SK-N-SH (cell line): Measurements from ENCODE around the gene OPHN1.

Experiments used
- ELF1 ChIP-seq: IDR thresholded peaks from 2 replicates; pipeline ENCODE4 v1.4.0; 2012
- EZH2phosphoT487 ChIP-seq: fragments of 200-600 bp; sonication (generic); IDR thresholded peaks from 2 replicates; pipeline ENCODE4 v1.6.1; 2017; ENCODE audit warnings: low read depth, mixed run types, mild to moderate bottlenecking, antibody characterized with exemption, moderate library complexity, borderline replicate concordance
- MEF2A ChIP-seq: IDR thresholded peaks from 2 replicates; pipeline ENCODE4 v1.4.0; 2012; ENCODE audit warnings: low read depth, borderline replicate concordance
- RCOR1 ChIP-seq: fragments of 150-350 bp; IDR thresholded peaks from 2 replicates; pipeline ENCODE4 v1.6.1; 2017; ENCODE audit warnings: antibody characterized with exemption, low read length
- RXRA ChIP-seq: IDR thresholded peaks from 2 replicates; pipeline ENCODE4 v1.4.0; 2012; ENCODE audit warnings: low read depth, mild to moderate bottlenecking, borderline replicate concordance
- TF ChIP-seq, protein P1 (sequence below): fragments of 200-600 bp; sonication (generic); IDR thresholded peaks from 2 replicates; pipeline ENCODE4 v1.6.1; 2017; ENCODE audit warnings: antibody characterized with exemption, mild to moderate bottlenecking, moderate library complexity
- TF ChIP-seq, protein P2 (sequence below): IDR thresholded peaks from 2 replicates; pipeline ENCODE4 v1.6.1; 2012; ENCODE audit warnings: mild to moderate bottlenecking, low read depth, low read length, moderate library complexity

DNA sequence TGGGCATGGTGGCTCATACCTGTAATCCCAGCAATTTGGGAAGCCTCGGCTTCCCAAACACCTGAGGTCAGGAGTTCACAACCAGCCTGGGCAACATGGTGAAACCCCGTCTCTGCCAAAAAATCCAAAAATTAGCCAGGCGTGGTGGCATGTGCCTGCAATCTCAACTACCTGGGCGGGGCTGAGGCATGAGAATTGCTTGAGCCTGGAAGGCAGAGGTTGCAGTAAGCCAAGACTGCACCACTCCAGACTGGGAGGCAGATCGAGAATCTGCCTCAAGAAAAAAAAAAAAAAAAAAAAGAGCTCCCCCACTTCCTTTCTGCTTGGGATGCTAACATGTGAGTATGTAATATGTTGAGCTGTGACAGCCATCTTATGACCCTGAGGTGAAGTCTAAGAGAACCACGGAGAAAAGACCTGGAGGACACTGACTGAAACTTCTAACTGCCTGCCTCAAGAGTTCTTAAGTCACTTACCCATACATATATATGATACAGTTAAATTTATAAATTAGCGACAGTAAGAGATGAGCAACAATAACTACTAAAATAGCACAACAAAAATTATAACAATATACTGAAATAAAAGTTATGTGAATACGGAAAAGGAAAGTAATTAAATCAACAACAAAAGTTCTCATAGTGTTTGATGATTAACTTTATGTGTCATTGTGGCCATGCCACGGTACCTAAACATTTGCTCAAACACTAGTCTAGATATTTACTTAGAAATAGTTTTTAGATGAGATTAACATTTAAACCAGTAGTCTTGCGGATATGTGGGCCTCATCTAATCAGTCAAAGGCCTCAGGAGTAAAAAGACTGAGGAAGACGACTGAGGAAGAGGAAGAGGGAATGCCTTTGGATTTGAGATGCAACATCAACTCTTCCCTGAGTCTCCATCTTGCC is 178.3 kb downstream of the OPHN1 start:
- TF ChIP-seq, protein P1, sequence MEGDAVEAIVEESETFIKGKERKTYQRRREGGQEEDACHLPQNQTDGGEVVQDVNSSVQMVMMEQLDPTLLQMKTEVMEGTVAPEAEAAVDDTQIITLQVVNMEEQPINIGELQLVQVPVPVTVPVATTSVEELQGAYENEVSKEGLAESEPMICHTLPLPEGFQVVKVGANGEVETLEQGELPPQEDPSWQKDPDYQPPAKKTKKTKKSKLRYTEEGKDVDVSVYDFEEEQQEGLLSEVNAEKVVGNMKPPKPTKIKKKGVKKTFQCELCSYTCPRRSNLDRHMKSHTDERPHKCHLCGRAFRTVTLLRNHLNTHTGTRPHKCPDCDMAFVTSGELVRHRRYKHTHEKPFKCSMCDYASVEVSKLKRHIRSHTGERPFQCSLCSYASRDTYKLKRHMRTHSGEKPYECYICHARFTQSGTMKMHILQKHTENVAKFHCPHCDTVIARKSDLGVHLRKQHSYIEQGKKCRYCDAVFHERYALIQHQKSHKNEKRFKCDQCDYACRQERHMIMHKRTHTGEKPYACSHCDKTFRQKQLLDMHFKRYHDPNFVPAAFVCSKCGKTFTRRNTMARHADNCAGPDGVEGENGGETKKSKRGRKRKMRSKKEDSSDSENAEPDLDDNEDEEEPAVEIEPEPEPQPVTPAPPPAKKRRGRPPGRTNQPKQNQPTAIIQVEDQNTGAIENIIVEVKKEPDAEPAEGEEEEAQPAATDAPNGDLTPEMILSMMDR, result no peak
- TF ChIP-seq RXRA (no peak), RCOR1 (no peak), MEF2A (no peak), EZH2phosphoT487 (no peak), ELF1 (no peak)
- TF ChIP-seq, protein P2, sequence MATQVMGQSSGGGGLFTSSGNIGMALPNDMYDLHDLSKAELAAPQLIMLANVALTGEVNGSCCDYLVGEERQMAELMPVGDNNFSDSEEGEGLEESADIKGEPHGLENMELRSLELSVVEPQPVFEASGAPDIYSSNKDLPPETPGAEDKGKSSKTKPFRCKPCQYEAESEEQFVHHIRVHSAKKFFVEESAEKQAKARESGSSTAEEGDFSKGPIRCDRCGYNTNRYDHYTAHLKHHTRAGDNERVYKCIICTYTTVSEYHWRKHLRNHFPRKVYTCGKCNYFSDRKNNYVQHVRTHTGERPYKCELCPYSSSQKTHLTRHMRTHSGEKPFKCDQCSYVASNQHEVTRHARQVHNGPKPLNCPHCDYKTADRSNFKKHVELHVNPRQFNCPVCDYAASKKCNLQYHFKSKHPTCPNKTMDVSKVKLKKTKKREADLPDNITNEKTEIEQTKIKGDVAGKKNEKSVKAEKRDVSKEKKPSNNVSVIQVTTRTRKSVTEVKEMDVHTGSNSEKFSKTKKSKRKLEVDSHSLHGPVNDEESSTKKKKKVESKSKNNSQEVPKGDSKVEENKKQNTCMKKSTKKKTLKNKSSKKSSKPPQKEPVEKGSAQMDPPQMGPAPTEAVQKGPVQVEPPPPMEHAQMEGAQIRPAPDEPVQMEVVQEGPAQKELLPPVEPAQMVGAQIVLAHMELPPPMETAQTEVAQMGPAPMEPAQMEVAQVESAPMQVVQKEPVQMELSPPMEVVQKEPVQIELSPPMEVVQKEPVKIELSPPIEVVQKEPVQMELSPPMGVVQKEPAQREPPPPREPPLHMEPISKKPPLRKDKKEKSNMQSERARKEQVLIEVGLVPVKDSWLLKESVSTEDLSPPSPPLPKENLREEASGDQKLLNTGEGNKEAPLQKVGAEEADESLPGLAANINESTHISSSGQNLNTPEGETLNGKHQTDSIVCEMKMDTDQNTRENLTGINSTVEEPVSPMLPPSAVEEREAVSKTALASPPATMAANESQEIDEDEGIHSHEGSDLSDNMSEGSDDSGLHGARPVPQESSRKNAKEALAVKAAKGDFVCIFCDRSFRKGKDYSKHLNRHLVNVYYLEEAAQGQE, result no peak
